Erythroblast (primary cell): Measurements from ENCODE around the gene IL1R2.

Source experiments
- GATA1 ChIP-seq: IDR thresholded peaks from 2 replicates; pipeline ENCODE4 v1.6.1; 2011; ENCODE audit warnings: low read depth, mild to moderate bottlenecking, control low read depth, low read length, moderate library complexity
- POLR2A ChIP-seq: IDR thresholded peaks from 2 replicates; pipeline ENCODE4 v1.6.1; 2011; ENCODE audit warnings: mild to moderate bottlenecking, low read length

- TF ChIP-seq POLR2A (no peak), GATA1 (no peak)
These were observed 19.9 kb upstream of the IL1R2 start for GRCh38 chr2:101971836-101972235.
